Nephron (organoid): ENCODE results near the gene KLHL41.

Experiments
- H3K27ac Mint-ChIP-seq, 3 experiments: 2 replicates each; pipeline ENCODE4 v1.8.0; 2020; ENCODE audit warnings: mixed read lengths in 3 of 3, mild to moderate bottlenecking in 2 of 3, moderate library complexity in 1 of 3
- H3K27me3 Mint-ChIP-seq: 2 replicates; pipeline ENCODE4 v1.8.0; 2021; ENCODE audit warnings: low read depth, mild to moderate bottlenecking, moderate library complexity, mixed read lengths
- H3K36me3 Mint-ChIP-seq: 2 replicates; pipeline ENCODE4 v1.8.0; 2020; ENCODE audit warnings: low read depth, mixed read lengths
- H3K4me1 Mint-ChIP-seq: 2 replicates; pipeline ENCODE4 v1.8.0; 2020; ENCODE audit warnings: mixed read lengths
- H3K4me3 Mint-ChIP-seq, 3 experiments: 2 replicates each; pipeline ENCODE4 v1.8.0; 2020; ENCODE audit warnings: mild to moderate bottlenecking in 3 of 3, mixed read lengths in 3 of 3, moderate library complexity in 2 of 3
- H3K9me3 Mint-ChIP-seq: 2 replicates; pipeline ENCODE4 v1.8.0; 2020; ENCODE audit warnings: mixed read lengths
- CTCF ChIP-seq, 3 experiments: fragments of 200-600 bp; sonication (generic); IDR thresholded peaks; one replicate each; pipeline ENCODE4 v1.5.0; 2021; ENCODE audit warnings: antibody characterized with exemption in 3 of 3; ENCODE audit not compliant: unreplicated experiment in 3 of 3

Gene KLHL41

DNA sequence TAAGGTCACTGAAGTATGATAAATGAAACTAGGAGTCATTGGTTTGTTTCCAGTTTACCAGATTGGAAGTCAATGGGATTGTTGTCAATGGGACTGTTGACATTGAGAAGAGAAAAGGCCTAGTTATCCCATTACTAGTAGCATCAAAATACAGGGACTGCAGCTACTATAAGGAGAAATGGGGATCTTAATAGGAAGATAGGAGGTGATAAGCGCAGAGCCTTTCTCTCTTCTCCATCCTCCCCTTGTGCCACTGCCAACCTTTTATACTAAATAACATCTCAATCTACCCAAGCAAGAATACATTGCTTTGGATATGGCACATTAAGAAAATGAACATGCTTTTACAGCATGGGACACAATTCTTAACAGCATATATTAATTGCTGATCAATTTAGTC lies 40.7 kb upstream of the KLHL41 start:
- no peaks in the 10 kb centered on the region for H3K27me3 Mint-ChIP-seq
- H3K27ac Mint-ChIP-seq = no peak overlapping the region
- H3K4me1 Mint-ChIP-seq = no peaks in the 10 kb centered on the region
- H3K36me3 Mint-ChIP-seq = no peaks in the 10 kb centered on the region
- no peak overlapping the region for H3K4me3 Mint-ChIP-seq
- no peaks in the 10 kb centered on the region for H3K9me3 Mint-ChIP-seq
- TF ChIP-seq CTCF (IDR thresholded peaks at IDR 0.05; ENCODE audit: unreplicated experiment in 3 of 3) = no peak

DNA sequence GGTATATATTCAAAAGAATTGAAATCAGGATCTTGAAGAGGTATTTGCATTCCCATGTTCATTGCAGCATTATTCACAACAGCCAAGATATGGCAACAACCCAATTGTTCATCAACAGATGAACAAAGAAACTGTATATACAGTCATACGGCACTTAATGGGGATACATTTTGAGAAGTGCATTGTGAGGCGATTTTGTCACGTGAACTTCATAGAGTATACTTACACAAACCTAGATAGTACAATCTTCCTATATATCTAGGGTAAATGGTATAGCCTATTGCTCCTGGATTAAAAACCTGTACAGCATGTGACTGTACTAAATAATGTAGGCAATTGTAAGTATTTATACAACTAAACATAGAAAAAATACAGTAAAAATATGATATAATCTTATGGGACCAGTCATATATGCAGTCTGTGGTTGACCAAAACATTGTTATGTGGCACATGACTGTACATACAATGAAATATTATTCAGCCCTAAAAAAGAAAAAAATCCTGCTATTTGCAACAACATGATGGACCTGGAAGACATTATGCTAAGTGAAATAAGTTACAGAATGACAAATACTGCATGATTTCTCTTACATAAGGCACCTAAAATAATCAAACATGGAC lies 39.4 kb upstream of the KLHL41 start:
- H3K9me3 Mint-ChIP-seq = no peaks in the 10 kb centered on the region
- no peaks in the 10 kb centered on the region for H3K4me1 Mint-ChIP-seq
- no peak overlapping the region for H3K27ac Mint-ChIP-seq
- no peak for TF ChIP-seq CTCF (IDR thresholded peaks at IDR 0.05; ENCODE audit: unreplicated experiment in 3 of 3)
- no peak overlapping the region for H3K4me3 Mint-ChIP-seq
- H3K36me3 Mint-ChIP-seq = no peaks in the 10 kb centered on the region
- H3K27me3 Mint-ChIP-seq = no peaks in the 10 kb centered on the region

GRCh38 chr2:169472249-169472648 lies 37.3 kb upstream of the KLHL41 start:
- no peaks in the 10 kb centered on the region for H3K36me3 Mint-ChIP-seq

DNA sequence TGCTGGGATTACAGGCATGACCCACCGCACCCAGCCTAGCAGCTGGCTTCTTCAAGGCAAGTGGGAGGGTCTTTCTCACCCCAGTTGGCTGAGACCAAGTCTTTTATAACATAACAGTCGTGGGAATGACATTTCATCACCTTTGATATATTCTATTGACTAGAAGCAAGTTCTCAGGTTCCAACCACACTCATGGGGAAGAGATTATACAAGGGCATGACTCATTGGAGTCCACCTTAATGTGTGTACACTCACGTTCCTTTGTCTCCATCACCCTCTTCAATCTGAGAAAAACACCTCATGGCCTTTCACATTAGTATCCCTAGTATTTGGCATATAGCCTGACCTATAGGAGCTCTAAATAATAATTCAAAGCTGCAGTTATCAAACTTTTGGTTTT lies 33.0 kb upstream of the KLHL41 start:
- Mint-ChIP-seq H3K4me3 (no peak overlapping the region), H3K4me1 (peaks cover 19% of the 10 kb centered on the region), H3K36me3 (no peaks in the 10 kb centered on the region), H3K27ac (no peak overlapping the region), H3K27me3 (no peaks in the 10 kb centered on the region), H3K9me3 (no peaks in the 10 kb centered on the region)
- no peak for TF ChIP-seq CTCF (IDR thresholded peaks at IDR 0.05; ENCODE audit: unreplicated experiment in 3 of 3)

More at GRCh38 chr2:169472249-169472648, 37.3 kb upstream of the KLHL41 start:
- H3K4me1 Mint-ChIP-seq = no peaks in the 10 kb centered on the region
- no peaks in the 10 kb centered on the region for H3K27me3 Mint-ChIP-seq
- H3K9me3 Mint-ChIP-seq = no peaks in the 10 kb centered on the region
- H3K27ac Mint-ChIP-seq = no peak overlapping the region
- no peak for TF ChIP-seq CTCF (IDR thresholded peaks at IDR 0.05; ENCODE audit: unreplicated experiment in 3 of 3)
- H3K4me3 Mint-ChIP-seq = no peak overlapping the region

DNA sequence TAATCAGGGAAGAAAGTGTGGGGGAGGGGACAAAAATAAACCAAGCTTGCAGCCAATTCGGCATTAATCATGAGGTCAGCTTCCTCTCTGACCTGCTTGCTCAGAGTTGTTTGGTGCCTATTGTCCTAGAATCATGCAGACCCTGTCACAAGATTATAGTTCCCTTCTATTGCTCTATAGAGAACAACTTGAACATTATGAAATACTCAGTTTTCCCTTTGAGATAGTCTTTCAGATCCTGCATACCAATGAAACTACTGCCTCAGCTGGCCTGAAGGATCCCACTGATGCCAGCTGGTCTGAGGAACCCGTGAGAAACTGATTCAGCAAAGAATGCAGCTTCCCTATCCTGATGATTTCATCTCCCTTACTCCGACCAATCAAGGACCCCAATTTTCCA lies 31.2 kb upstream of the KLHL41 start:
- Mint-ChIP-seq H3K9me3 (no peaks in the 10 kb centered on the region), H3K36me3 (peaks cover 12% of the 10 kb centered on the region), H3K27me3 (no peaks in the 10 kb centered on the region), H3K4me3 (peak overlapping the region; percentile 87 to 96 (median 92)), H3K27ac (peak overlapping the region; percentile 61 to 97 (median 91)), H3K4me1 (peaks cover 24% of the 10 kb centered on the region)
- TF ChIP-seq CTCF (IDR thresholded peaks at IDR 0.05; ENCODE audit: unreplicated experiment in 3 of 3) = no peak

- H3K27me3 Mint-ChIP-seq = no peaks in the 10 kb centered on the region
Observed at GRCh38 chr2:169478745-169479256, 30.7 kb upstream of the KLHL41 start.

More at GRCh38 chr2:169478745-169479256, 30.7 kb upstream of the KLHL41 start:
- TF ChIP-seq CTCF (IDR thresholded peaks at IDR 0.05; ENCODE audit: unreplicated experiment in 3 of 3) = no peak
- H3K27ac Mint-ChIP-seq = peak overlapping the region; percentile 85 to 97 (median 91)
- H3K4me3 Mint-ChIP-seq = peak overlapping the region; percentile 87 to 96 (median 92)
- peaks cover 16% of the 10 kb centered on the region for H3K36me3 Mint-ChIP-seq
- no peaks in the 10 kb centered on the region for H3K9me3 Mint-ChIP-seq
- H3K4me1 Mint-ChIP-seq = peaks cover 24% of the 10 kb centered on the region
